HepG2 (cell line): ENCODE data around the gene AXIN2. TPM values are rescaled to one million over a fixed set of nuclear protein-coding genes. Genes with fewer than 3 reads are reported as not detected.

Source experiments
- ADNP ChIP-seq: sonication (generic); formaldehyde crosslinking; IDR thresholded peaks from 2 replicates; pipeline ENCODE4 v1.4.0; 2020; ENCODE audit warnings: missing genetic modification reagents
- AHR ChIP-seq: IDR thresholded peaks from 2 replicates; pipeline ENCODE4 v1.6.1; 2018; ENCODE audit warnings: missing genetic modification reagents, missing compliant biosample characterization
- DRAP1 ChIP-seq: IDR thresholded peaks from 2 replicates; pipeline ENCODE4 v1.6.1; 2016; ENCODE audit warnings: missing genetic modification reagents, missing compliant biosample characterization
- EEA1 ChIP-seq: sonication (generic); formaldehyde crosslinking; IDR thresholded peaks from 2 replicates; pipeline ENCODE4 v1.5.1; 2020; ENCODE audit warnings: mild to moderate bottlenecking, missing genetic modification reagents, borderline replicate concordance
- ELK4 ChIP-seq: sonication (generic); formaldehyde crosslinking; IDR thresholded peaks from 2 replicates; pipeline ENCODE4 v1.9.0; 2021; ENCODE audit warnings: missing genetic modification reagents, borderline replicate concordance
- HES4 ChIP-seq: sonication (generic); formaldehyde crosslinking; IDR thresholded peaks from 2 replicates; pipeline ENCODE4 v1.9.0; 2021; ENCODE audit warnings: mild to moderate bottlenecking, missing genetic modification reagents, borderline replicate concordance
- HMGXB3 ChIP-seq: sonication (generic); formaldehyde crosslinking; IDR thresholded peaks from 2 replicates; pipeline ENCODE4 v1.4.0; 2020; ENCODE audit warnings: missing genetic modification reagents, borderline replicate concordance
- HNF4G ChIP-seq, 2 experiments: sonication (generic) in 1 of 2; formaldehyde crosslinking in 1 of 2; IDR thresholded peaks; 2 replicates each; pipeline versions ENCODE4 v1.4.0 to v1.6.1; 2011 to 2020; ENCODE audit warnings: borderline replicate concordance in 2 of 2, low read depth in 2 of 2, mild to moderate bottlenecking in 2 of 2, low read length in 1 of 2, missing genetic modification reagents in 1 of 2, moderate library complexity in 1 of 2
- JDP2 ChIP-seq: sonication (generic); formaldehyde crosslinking; IDR thresholded peaks from 2 replicates; pipeline ENCODE4 v1.8.1; 2022; ENCODE audit warnings: missing genetic modification reagents, borderline replicate concordance
- LCORL ChIP-seq, 2 experiments: fragments of 450-650 bp in 1 of 2; sonication (generic) in 1 of 2; formaldehyde crosslinking in 1 of 2; IDR thresholded peaks; 2 replicates each; pipeline versions ENCODE4 v1.5.0 to v1.6.1; 2017 to 2020; ENCODE audit warnings: antibody characterized with exemption in 1 of 2, missing genetic modification reagents in 1 of 2
- MATR3 ChIP-seq: sonication (generic); formaldehyde crosslinking; IDR thresholded peaks from 2 replicates; pipeline ENCODE4 v1.4.0; 2020; ENCODE audit warnings: missing genetic modification reagents
- MBNL3 ChIP-seq: fragments of 250-450 bp; sonication (Bioruptor Pico); conservative IDR thresholded peaks from 2 replicates; pipeline ENCODE4 v1.8.0; 2022; ENCODE audit warnings: mild to moderate bottlenecking, inconsistent platforms
- ONECUT2 ChIP-seq: sonication (generic); formaldehyde crosslinking; IDR thresholded peaks from 2 replicates; pipeline ENCODE4 v1.4.0; 2020; ENCODE audit warnings: missing genetic modification reagents
- RBAK ChIP-seq: sonication (generic); formaldehyde crosslinking; IDR thresholded peaks from 2 replicates; pipeline ENCODE4 v1.5.1; 2020; ENCODE audit warnings: mild to moderate bottlenecking, missing genetic modification reagents
- SMARCE1 ChIP-seq: fragments of 450-650 bp; IDR thresholded peaks from 2 replicates; pipeline ENCODE4 v1.6.1; 2017; ENCODE audit warnings: borderline replicate concordance
- ZBTB7A ChIP-seq: sonication (generic); formaldehyde crosslinking; IDR thresholded peaks from 2 replicates; pipeline ENCODE4 v1.8.0; 2022; ENCODE audit warnings: mild to moderate bottlenecking, missing genetic modification reagents
- ZIK1 ChIP-seq: sonication (generic); formaldehyde crosslinking; IDR thresholded peaks from 2 replicates; pipeline ENCODE4 v1.5.0; 2020; ENCODE audit warnings: mild to moderate bottlenecking, low read depth, missing genetic modification reagents, borderline replicate concordance
- ZNF337 ChIP-seq: sonication (generic); formaldehyde crosslinking; IDR thresholded peaks from 2 replicates; pipeline ENCODE4 v1.5.1; 2020; ENCODE audit warnings: missing genetic modification reagents, low read depth, mild to moderate bottlenecking, borderline replicate concordance
- ZNF543 ChIP-seq: sonication (generic); formaldehyde crosslinking; IDR thresholded peaks from 2 replicates; pipeline ENCODE4 v1.4.0; 2020; ENCODE audit warnings: mild to moderate bottlenecking, missing genetic modification reagents
- ZNF672 ChIP-seq: sonication (generic); formaldehyde crosslinking; IDR thresholded peaks from 2 replicates; pipeline ENCODE4 v1.8.1; 2022; ENCODE audit warnings: missing genetic modification reagents
- ZNF703 ChIP-seq: sonication (generic); formaldehyde crosslinking; IDR thresholded peaks from 2 replicates; pipeline ENCODE4 v1.5.1; 2020; ENCODE audit warnings: missing genetic modification reagents, mild to moderate bottlenecking, moderate library complexity, borderline replicate concordance
- ZNF776 ChIP-seq: sonication (generic); formaldehyde crosslinking; IDR thresholded peaks from 2 replicates; pipeline ENCODE4 v1.4.0; 2020; ENCODE audit warnings: mild to moderate bottlenecking, missing genetic modification reagents
- ZNF891 ChIP-seq: sonication (generic); formaldehyde crosslinking; IDR thresholded peaks from 2 replicates; pipeline ENCODE4 v1.5.0; 2020; ENCODE audit warnings: mild to moderate bottlenecking, missing genetic modification reagents
- ZSCAN25 ChIP-seq: sonication (generic); formaldehyde crosslinking; IDR thresholded peaks from 2 replicates; pipeline ENCODE4 v1.8.0; 2022; ENCODE audit warnings: mild to moderate bottlenecking, missing genetic modification reagents
- polyA plus RNA-seq, 8 experiments: library from polyadenylated mRNA; depleted of rRNA in 3 of 8; stranded (reverse) in 7 of 8; unstranded in 1 of 8; fragments of >200 nt; fragmentation: Illumina TruSeq in 4 of 8; extraction: Trizol in 4 of 8; gene quantifications; 2 replicates each; pipeline versions ENCODE4 v1.2.1 to v1.2.3, GENCODE V29; 2011 to 2016; ENCODE audit warnings: low read depth in 4 of 8, missing spikeins in 1 of 8, mixed read lengths in 1 of 8; ENCODE audit not compliant: insufficient read depth in 1 of 8
- total RNA-seq, 5 experiments: library from RNA; depleted of rRNA; stranded (reverse); fragments of >200 nt; fragmentation: Illumina TruSeq; extraction: Trizol; gene quantifications; 2 replicates each; pipeline ENCODE4 v1.2.3, GENCODE V29; 2016; ENCODE audit warnings: low read depth in 1 of 5

The AXIN2 gene
- total and polyA plus RNA-seq, 2 of the 13 experiments (the other 11 are each of a cell fraction or from before 2014, with no cell fraction given), result 58.6 to 63.4 TPM

- TF ChIP-seq HMGXB3 (CRISPR knock-in tag) (no peak), ZSCAN25 (CRISPR knock-in tag) (peak; percentile 82; the same call in 1 of the 2 replicates), JDP2 (CRISPR knock-in tag) (peak; percentile 96; the same call in 1 of the 2 replicates), RBAK (CRISPR knock-in tag) (peak; percentile 68), ZNF543 (CRISPR knock-in tag) (peak; percentile 94), ZBTB7A (CRISPR knock-in tag) (peak; percentile 59; the same call in 1 of the 2 replicates), ZNF703 (peak; percentile 80), ZIK1 (CRISPR knock-in tag) (peak; percentile 94; the same call in 1 of the 2 replicates), ZNF891 (CRISPR knock-in tag) (peak; percentile 99), SMARCE1 (no peak), ELK4 (peak; percentile 95; the same call in 1 of the 2 replicates), MBNL3 (CRISPR knock-in tag) (no peak), ADNP (CRISPR knock-in tag) (no peak; the same call in 1 of the 2 replicates), DRAP1 (peak; percentile 45; the same call in 1 of the 2 replicates), HES4 (CRISPR knock-in tag) (peak; percentile 98), ZNF776 (CRISPR knock-in tag) (peak; percentile 44; the same call in 1 of the 2 replicates), MATR3 (CRISPR knock-in tag) (no peak), LCORL (IDR thresholded peaks at IDR 0.05) (no peak), LCORL (CRISPR knock-in tag; IDR thresholded peaks at IDR 0.05) (peak; percentile 82; the same call in 1 of the 2 replicates), ZNF672 (CRISPR knock-in tag) (0 out of 2 replicates have a peak, but pooled peaks have one; percentile 76), AHR (CRISPR knock-in tag) (peak; percentile 98), ONECUT2 (CRISPR knock-in tag) (peak; percentile 74), EEA1 (CRISPR knock-in tag) (peak; percentile 97), ZNF337 (CRISPR knock-in tag) (peak; percentile 99), HNF4G (IDR thresholded peaks at IDR 0.05; ENCODE audit: borderline replicate concordance, low read depth, low read length) (no peak; the same call in 1 of the 2 replicates), HNF4G (CRISPR knock-in tag; IDR thresholded peaks at IDR 0.05; ENCODE audit: borderline replicate concordance, low read depth) (no peak)
These were observed at the start of gene AXIN2 (continued) for GRCh38 chr17:65561452-65562205.
